BJ (cell line): ENCODE results near the gene FAM170B. TPM values are rescaled to one million over a fixed set of nuclear protein-coding genes. Genes with fewer than 3 reads are reported as not detected.

Experiments
- CTCF ChIA-PET: fragments of 350-600 bp; formaldehyde crosslinking; extraction: SDS; loops from one replicate; lab custom pipeline; 2021; ENCODE audit warnings: antibody characterized with exemption, inconsistent platforms; lab: Yijun Ruan, JAX
- POLR2A ChIA-PET: fragments of 300-600 bp; sonication (Branson Sonifier 250); formaldehyde crosslinking; extraction: SDS; loops from one replicate; lab custom pipeline; 2021; ENCODE audit warnings: antibody characterized with exemption; lab: Charles Lee
- DNase-seq: peaks from one replicate; pipeline ENCODE4 v3.0.0-alpha.2; 2011; ENCODE audit warnings: low read depth
- H3K27me3 ChIP-seq: 2 replicates; pipeline ENCODE4 v1.6.0; 2011; ENCODE audit warnings: low read length; ENCODE audit not compliant: control insufficient read depth, insufficient read depth
- H3K36me3 ChIP-seq: 2 replicates; pipeline ENCODE4 v1.5.1; 2011; ENCODE audit warnings: low read length; ENCODE audit not compliant: control insufficient read depth, insufficient read depth
- H3K4me3 ChIP-seq: 2 replicates; pipeline ENCODE4 v1.5.1; 2011; ENCODE audit warnings: low read depth, mild to moderate bottlenecking, control low read depth, low read length
- CTCF ChIP-seq: IDR thresholded peaks from 2 replicates; pipeline ENCODE4 v1.5.1; 2011; ENCODE audit warnings: low read depth, mild to moderate bottlenecking, control low read depth, inconsistent platforms, low read length, moderate library complexity; ENCODE audit not compliant: insufficient read depth
- polyA plus RNA-seq: library from polyadenylated mRNA; depleted of rRNA; stranded (reverse); fragments of >200 nt; gene quantifications from 2 replicates; pipeline ENCODE4 v1.2.3, GENCODE V29; 2011

FAM170B gene
- polyA plus RNA-seq, 1 experiment, result not detected

- Histone ChIP-seq H3K36me3 (no peaks in the 10 kb centered on the region), H3K4me3 (no peak overlapping the region), H3K27me3 (no peaks in the 10 kb centered on the region)
- POLR2A ChIA-PET, result no interaction called here
- CTCF ChIA-PET, result interaction anchor here (3.9 kb wide), 1 partner anchor 7 kb away, joined by 17 read pairs; no protein-coding TSS in a partner anchor
- no peak for DNase-seq
- no peak for TF ChIP-seq CTCF
These were observed 35.1 kb upstream of the FAM170B start for GRCh38 chr10:49168831-49169500.

- ChIA-PET POLR2A (no interaction called here), CTCF (interaction anchor here (0.6 to 1.0 kb wide), 2 partner anchors 187 to 512 kb away, joined by 3 read pairs; no protein-coding TSS in a partner anchor)
- no peak for DNase-seq
- Histone ChIP-seq H3K36me3 (no peaks in the 10 kb centered on the region), H3K27me3 (no peaks in the 10 kb centered on the region), H3K4me3 (no peak overlapping the region)
- TF ChIP-seq CTCF, result no peak
These were observed 34.3 kb upstream of the FAM170B start for GRCh38 chr10:49168171-49168540.

GRCh38 chr10:49167425-49168170 lies 33.8 kb upstream of the FAM170B start:
- CTCF ChIA-PET, result interaction anchor here (0.5 to 1.0 kb wide), 3 partner anchors 186 to 511 kb away, joined by 3 read pairs; no protein-coding TSS in a partner anchor

GRCh38 chr10:49166484-49167400 lies 32.9 kb upstream of the FAM170B start:
- POLR2A ChIA-PET, result no interaction called here
- DNase-seq, result no peak
- TF ChIP-seq CTCF, result no peak
- Histone ChIP-seq H3K27me3 (no peaks in the 10 kb centered on the region), H3K4me3 (no peak overlapping the region), H3K36me3 (no peaks in the 10 kb centered on the region)
- CTCF ChIA-PET, result no interaction called here

More at GRCh38 chr10:49167425-49168170, 33.8 kb upstream of the FAM170B start:
- no peak for DNase-seq
- H3K36me3 ChIP-seq, result no peaks in the 10 kb centered on the region
- H3K4me3 ChIP-seq, result no peak overlapping the region
- POLR2A ChIA-PET, result no interaction called here
- TF ChIP-seq CTCF, result no peak
- no peaks in the 10 kb centered on the region for H3K27me3 ChIP-seq
